Measurements from ENCODE around the gene B3GAT3. TPM values are rescaled to one million over a fixed set of nuclear protein-coding genes. Genes with fewer than 3 reads are reported as not detected.
A peak's percentile ranks its signal among the peaks of the same experiment; 100 is the strongest.

Gene B3GAT3
- total and polyA plus RNA-seq, 10 of the 15 experiments (the other 5 are each of a cell fraction or from before 2014, with no cell fraction given), result 0.31 to 52.7 (median 29.8) TPM

DNA sequence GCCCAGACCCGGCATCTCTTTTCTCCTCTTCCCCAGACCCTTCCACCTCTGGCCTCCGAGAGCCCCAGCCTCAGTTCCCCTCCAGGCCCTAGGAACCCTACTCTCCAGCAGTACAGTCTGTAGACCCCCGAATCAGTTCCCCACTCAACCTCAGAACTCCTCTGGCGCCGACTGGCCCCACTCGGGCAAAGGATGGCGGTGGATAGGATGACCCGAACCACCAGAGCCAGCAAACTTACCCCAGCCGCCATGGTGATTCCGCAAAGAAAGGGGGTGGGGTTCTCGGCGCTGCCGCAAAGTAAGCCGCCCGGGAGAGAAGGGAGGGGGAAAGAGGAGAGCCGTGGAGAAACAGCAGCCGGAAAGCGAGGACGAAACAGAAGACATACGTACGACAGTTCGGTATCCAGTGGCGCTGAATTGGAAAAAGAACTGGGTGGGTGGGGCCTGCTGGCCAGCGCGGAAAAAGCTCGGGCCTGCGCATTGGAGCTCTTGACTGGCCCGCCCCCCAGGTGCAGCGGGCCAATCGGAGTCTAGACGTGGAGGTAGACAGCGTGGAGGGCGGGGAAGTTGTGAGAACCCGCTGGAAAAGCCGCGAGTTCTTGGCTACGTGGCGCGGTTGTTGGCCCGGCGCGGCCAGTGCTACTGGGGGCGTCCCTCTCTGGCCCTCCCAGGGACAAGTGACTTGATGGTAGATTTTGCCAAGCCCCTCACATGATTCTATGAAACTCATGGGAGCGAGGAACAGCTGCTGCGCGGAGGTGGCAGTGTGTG, 48.0 kb downstream of the B3GAT3 start, which contains the start of gene EEF1G (continued):
- TF ChIP-seq SREBF1 (IDR thresholded peaks at IDR 0.05; ENCODE audit: low read length) (no peak), HDAC2 (IDR thresholded peaks at IDR 0.05) (no peak), SPI1 (IDR thresholded peaks at IDR 0.05; ENCODE audit: borderline replicate concordance, insufficient read depth, low read depth, low read length) (no peak), NFIC (IDR thresholded peaks at IDR 0.05; ENCODE audit: low read depth, low read length) (no peak), EED (IDR thresholded peaks at IDR 0.05; ENCODE audit: low read depth) (no peak), CEBPB (IDR thresholded peaks at IDR 0.05; ENCODE audit: borderline replicate concordance in 1 of 2, low read depth in 2 of 2, low read length in 2 of 2) (no peak), NR2C2 (IDR thresholded peaks at IDR 0.05; ENCODE audit: borderline replicate concordance, control insufficient read depth, insufficient read length, low read depth) (no peak), SRF (IDR thresholded peaks at IDR 0.05; ENCODE audit: low read depth in 2 of 2, low read length in 2 of 2) (no peak), TAF1 (IDR thresholded peaks at IDR 0.05; ENCODE audit: borderline replicate concordance, low read depth, low read length) (peak; percentile 100), FOXK2 (IDR thresholded peaks at IDR 0.05) (no peak), ZSCAN29 (IDR thresholded peaks at IDR 0.05) (no peak), MYB (IDR thresholded peaks at IDR 0.05; ENCODE audit: borderline replicate concordance, low read depth, low read length) (no peak), GATAD2B (conservative IDR thresholded peaks at IDR 0.05; ENCODE audit: low read depth) (no peak; the same call in 1 of the 2 replicates), STAT1 (conservative IDR thresholded peaks at IDR 0.05) (peak; percentile 95; the same call in 1 of the 2 replicates), CBX3 (IDR thresholded peaks at IDR 0.05; ENCODE audit: borderline replicate concordance, low read depth) (no peak), HDAC6 (IDR thresholded peaks at IDR 0.05; ENCODE audit: unreplicated experiment) (no peak), POLR2AphosphoS2 (IDR thresholded peaks at IDR 0.05; ENCODE audit: low read depth, low read length) (peak; percentile 95), BHLHE40 (IDR thresholded peaks at IDR 0.05; ENCODE audit: borderline replicate concordance in 1 of 2, low read depth in 2 of 2, low read length in 1 of 2) (no peak), RUNX3 (IDR thresholded peaks at IDR 0.05; ENCODE audit: low read length) (peak; percentile 74), RAD21 (IDR thresholded peaks at IDR 0.05; ENCODE audit: insufficient read depth, low read depth, low read length) (no peak), CHD4 (IDR thresholded peaks at IDR 0.05) (no peak), ASH2L (IDR thresholded peaks at IDR 0.05; ENCODE audit: borderline replicate concordance, low read depth) (peak; percentile 65; the same call in 1 of the 2 replicates), BRCA1 (IDR thresholded peaks at IDR 0.05; ENCODE audit: low read depth, low read length) (peak; percentile 49)
- TF ChIP-seq, protein P1, sequence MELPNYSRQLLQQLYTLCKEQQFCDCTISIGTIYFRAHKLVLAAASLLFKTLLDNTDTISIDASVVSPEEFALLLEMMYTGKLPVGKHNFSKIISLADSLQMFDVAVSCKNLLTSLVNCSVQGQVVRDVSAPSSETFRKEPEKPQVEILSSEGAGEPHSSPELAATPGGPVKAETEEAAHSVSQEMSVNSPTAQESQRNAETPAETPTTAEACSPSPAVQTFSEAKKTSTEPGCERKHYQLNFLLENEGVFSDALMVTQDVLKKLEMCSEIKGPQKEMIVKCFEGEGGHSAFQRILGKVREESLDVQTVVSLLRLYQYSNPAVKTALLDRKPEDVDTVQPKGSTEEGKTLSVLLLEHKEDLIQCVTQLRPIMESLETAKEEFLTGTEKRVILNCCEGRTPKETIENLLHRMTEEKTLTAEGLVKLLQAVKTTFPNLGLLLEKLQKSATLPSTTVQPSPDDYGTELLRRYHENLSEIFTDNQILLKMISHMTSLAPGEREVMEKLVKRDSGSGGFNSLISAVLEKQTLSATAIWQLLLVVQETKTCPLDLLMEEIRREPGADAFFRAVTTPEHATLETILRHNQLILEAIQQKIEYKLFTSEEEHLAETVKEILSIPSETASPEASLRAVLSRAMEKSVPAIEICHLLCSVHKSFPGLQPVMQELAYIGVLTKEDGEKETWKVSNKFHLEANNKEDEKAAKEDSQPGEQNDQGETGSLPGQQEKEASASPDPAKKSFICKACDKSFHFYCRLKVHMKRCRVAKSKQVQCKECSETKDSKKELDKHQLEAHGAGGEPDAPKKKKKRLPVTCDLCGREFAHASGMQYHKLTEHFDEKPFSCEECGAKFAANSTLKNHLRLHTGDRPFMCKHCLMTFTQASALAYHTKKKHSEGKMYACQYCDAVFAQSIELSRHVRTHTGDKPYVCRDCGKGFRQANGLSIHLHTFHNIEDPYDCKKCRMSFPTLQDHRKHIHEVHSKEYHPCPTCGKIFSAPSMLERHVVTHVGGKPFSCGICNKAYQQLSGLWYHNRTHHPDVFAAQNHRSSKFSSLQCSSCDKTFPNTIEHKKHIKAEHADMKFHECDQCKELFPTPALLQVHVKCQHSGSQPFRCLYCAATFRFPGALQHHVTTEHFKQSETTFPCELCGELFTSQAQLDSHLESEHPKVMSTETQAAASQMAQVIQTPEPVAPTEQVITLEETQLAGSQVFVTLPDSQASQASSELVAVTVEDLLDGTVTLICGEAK (IDR thresholded peaks at IDR 0.05; ENCODE audit: borderline replicate concordance), result no peak
- TF ChIP-seq, protein P2, sequence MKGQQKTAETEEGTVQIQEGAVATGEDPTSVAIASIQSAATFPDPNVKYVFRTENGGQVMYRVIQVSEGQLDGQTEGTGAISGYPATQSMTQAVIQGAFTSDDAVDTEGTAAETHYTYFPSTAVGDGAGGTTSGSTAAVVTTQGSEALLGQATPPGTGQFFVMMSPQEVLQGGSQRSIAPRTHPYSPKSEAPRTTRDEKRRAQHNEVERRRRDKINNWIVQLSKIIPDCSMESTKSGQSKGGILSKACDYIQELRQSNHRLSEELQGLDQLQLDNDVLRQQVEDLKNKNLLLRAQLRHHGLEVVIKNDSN (IDR thresholded peaks at IDR 0.05; ENCODE audit: borderline replicate concordance, extremely low read length, insufficient read depth, low read depth, low read length), result no peak
